ENCODE results near the gene FHIT.
A peak's percentile ranks its signal among the peaks of the same experiment; 100 is the strongest.

The FHIT gene
- total RNA-seq, result 8.1 to 16.5 (median 9.2) reads per million in 3 donors

DNA sequence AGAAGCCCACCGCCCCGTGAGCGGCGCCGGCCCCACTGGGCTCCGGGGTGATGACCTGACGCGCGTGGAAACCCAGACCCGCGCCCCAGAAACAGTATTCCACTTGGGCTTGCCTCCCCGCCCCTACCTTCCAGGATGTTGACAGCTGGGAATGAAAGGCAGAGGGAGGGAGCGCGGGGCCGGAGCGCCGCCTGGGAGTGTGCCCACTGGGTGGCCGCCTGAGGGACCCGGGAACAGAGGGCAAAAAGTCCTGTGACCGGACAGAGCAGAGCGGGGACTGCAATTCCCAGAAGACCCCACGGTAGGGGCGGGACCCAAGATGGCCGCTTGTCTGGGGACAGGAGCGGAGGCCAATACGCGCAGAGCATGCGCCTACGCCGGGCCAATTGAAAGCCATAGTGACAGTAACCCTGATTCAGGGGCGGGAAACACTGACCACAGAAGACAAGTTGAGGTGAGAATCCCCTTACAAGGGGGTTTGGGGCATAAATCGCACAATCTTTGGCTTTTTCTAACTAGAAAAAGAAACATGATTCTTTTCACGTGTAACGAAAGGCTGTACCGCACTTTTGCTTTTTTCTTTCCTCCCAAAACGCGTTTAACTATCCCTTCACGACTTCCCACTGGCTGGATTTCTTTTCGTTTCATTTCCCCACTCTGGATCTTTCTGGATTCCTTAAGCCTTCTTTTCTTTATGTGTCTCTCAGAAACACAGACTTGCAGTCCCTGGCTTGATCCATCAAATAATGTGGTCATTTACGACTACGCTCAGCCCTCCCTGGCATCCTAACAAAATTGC lies at the start of gene FHIT:
TSS of gene FHIT (minus strand) at position 279 of the 799 bp plus-strand sequence.
- peak; percentile 58 to 79 (median 74) for DNase-seq
- peak within 1 kb of the TSS; percentile 50 for H3K27ac ChIP-seq (ENCODE audit: insufficient read depth, low read length, poor library complexity, severe bottlenecking)
- H3K9me3 ChIP-seq (ENCODE audit: control insufficient read depth, low read length), result no peaks in the 10 kb centered on the region
- peak within 1 kb of the TSS; percentile 69 for H3K4me3 ChIP-seq (ENCODE audit: insufficient read depth, low read depth, low read length, poor library complexity, severe bottlenecking)
- no peaks in the 10 kb centered on the region for H3K36me3 ChIP-seq (ENCODE audit: control insufficient read depth, insufficient read depth, low read length)
- H3K4me1 ChIP-seq (ENCODE audit: control insufficient read depth, insufficient read depth, low read length, poor library complexity, severe bottlenecking), result no peaks in the 10 kb centered on the region
- H3K27me3 ChIP-seq (replicated peaks; ENCODE audit: control insufficient read depth, insufficient read depth, low read length, poor library complexity, severe bottlenecking), result no peaks in the 10 kb centered on the region

DNA sequence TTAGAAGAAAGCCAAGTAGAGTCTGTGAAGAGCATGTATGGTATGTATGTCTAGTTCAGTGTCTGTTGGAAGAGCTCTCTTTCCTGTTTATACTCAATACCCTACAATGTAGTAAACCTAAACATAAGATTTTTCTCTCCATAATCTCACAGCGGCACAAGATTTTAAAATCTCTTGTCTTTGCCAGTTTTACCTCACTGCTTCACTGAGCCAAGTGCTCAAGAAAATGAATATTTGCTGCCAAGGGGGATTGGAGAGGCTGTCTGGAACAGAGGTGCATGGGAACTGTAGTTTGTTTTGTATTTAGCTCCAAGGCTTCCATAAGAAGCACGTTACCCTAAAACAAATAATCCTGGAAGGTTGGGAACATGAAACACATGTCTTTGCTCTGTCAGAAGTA lies 49.5 kb upstream of the FHIT start:
- H3K4me1 ChIP-seq (ENCODE audit: control insufficient read depth, insufficient read depth, low read length, poor library complexity, severe bottlenecking), result no peaks in the 10 kb centered on the region
- no peak overlapping the region for H3K4me3 ChIP-seq (ENCODE audit: insufficient read depth, low read depth, low read length, poor library complexity, severe bottlenecking)
- H3K27ac ChIP-seq (ENCODE audit: insufficient read depth, low read length, poor library complexity, severe bottlenecking), result no peak overlapping the region
- H3K9me3 ChIP-seq (ENCODE audit: control insufficient read depth, low read length), result no peaks in the 10 kb centered on the region
- DNase-seq, result no peak
- no peaks in the 10 kb centered on the region for H3K27me3 ChIP-seq (replicated peaks; ENCODE audit: control insufficient read depth, insufficient read depth, low read length, poor library complexity, severe bottlenecking)
- no peaks in the 10 kb centered on the region for H3K36me3 ChIP-seq (ENCODE audit: control insufficient read depth, insufficient read depth, low read length)

DNA sequence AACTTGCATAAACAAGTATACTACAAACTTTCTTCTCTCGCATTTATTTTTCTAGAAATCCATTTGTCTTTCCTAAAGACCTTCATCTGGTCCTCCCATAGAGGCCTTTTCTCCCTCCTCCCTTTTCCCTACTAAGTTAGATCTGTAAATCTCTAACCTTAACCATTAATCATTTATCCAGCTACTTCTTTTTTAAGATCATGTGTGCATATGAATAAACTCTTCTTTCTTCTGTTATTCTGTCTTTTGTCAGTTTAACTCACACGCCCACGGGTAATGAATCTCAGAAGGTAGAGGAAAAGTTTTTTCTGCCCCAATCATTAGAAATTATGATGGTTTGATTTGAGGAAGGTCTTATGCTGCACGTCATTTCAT lies 48.7 kb upstream of the FHIT start:
- Histone ChIP-seq H3K27me3 (replicated peaks; ENCODE audit: control insufficient read depth, insufficient read depth, low read length, poor library complexity, severe bottlenecking) (no peaks in the 10 kb centered on the region), H3K4me3 (ENCODE audit: insufficient read depth, low read depth, low read length, poor library complexity, severe bottlenecking) (no peak overlapping the region), H3K4me1 (ENCODE audit: control insufficient read depth, insufficient read depth, low read length, poor library complexity, severe bottlenecking) (no peaks in the 10 kb centered on the region), H3K9me3 (ENCODE audit: control insufficient read depth, low read length) (no peaks in the 10 kb centered on the region), H3K27ac (ENCODE audit: insufficient read depth, low read length, poor library complexity, severe bottlenecking) (no peak overlapping the region), H3K36me3 (ENCODE audit: control insufficient read depth, insufficient read depth, low read length) (no peaks in the 10 kb centered on the region)
- DNase-seq, result no peak

DNA sequence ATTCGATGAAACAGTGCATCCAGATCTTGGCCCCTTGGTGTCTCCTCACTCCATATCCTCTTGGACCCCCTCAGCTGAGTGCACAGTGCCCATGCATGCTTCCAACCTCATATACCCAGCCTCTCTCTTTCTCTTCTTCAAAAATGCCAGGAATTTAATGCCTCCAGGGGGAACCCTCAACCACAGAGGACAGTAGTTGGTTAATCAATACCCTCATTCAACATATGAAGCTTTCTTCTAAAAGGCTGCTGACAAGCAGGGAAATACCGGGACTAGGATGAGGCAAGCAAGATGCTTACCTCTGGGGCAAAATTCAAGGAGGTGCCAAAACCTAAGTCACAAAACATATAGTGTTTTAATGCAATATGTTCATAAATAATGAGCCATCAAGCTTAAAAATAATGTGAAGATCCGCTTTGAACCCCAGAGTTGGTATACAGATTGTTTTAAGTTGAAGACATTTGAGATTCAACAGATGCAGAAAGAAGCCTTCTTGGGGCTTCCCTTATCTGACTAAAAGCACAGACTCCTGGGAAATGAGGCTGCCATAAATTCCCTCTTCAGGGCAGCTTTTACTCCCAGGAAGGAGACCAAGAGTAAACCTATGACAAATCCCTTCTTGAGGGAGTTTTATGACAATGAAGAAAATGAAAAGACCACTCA lies 48.2 kb upstream of the FHIT start:
- no peak for DNase-seq
- H3K4me1 ChIP-seq (ENCODE audit: control insufficient read depth, insufficient read depth, low read length, poor library complexity, severe bottlenecking), result no peaks in the 10 kb centered on the region
- no peaks in the 10 kb centered on the region for H3K36me3 ChIP-seq (ENCODE audit: control insufficient read depth, insufficient read depth, low read length)
- no peak overlapping the region for H3K4me3 ChIP-seq (ENCODE audit: insufficient read depth, low read depth, low read length, poor library complexity, severe bottlenecking)
- H3K27me3 ChIP-seq (replicated peaks; ENCODE audit: control insufficient read depth, insufficient read depth, low read length, poor library complexity, severe bottlenecking), result no peaks in the 10 kb centered on the region
- no peak overlapping the region for H3K27ac ChIP-seq (ENCODE audit: insufficient read depth, low read length, poor library complexity, severe bottlenecking)
- no peaks in the 10 kb centered on the region for H3K9me3 ChIP-seq (ENCODE audit: control insufficient read depth, low read length)

DNA sequence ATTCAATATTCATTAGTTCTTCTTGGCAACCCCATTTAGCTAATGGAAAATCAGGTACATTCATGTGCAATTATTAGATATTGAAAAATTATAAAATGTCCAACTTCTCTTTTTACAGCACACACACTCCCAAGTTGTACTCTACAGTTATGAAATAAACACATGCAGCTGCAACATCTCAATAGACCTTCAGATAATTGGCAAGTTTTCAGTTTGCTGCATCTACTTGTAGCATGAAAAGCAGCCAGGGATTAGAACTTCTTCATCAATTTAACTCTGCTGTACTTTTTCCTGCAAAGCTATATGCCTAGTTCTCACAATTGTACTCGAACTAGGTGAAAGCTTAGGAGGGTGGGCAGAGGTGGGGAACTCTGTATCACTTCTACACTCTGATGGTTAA lies 46.6 kb upstream of the FHIT start:
- no peak overlapping the region for H3K27ac ChIP-seq (ENCODE audit: insufficient read depth, low read length, poor library complexity, severe bottlenecking)
- no peaks in the 10 kb centered on the region for H3K36me3 ChIP-seq (ENCODE audit: control insufficient read depth, insufficient read depth, low read length)
- no peaks in the 10 kb centered on the region for H3K4me1 ChIP-seq (ENCODE audit: control insufficient read depth, insufficient read depth, low read length, poor library complexity, severe bottlenecking)
- no peaks in the 10 kb centered on the region for H3K27me3 ChIP-seq (replicated peaks; ENCODE audit: control insufficient read depth, insufficient read depth, low read length, poor library complexity, severe bottlenecking)
- no peak for DNase-seq
- H3K4me3 ChIP-seq (ENCODE audit: insufficient read depth, low read depth, low read length, poor library complexity, severe bottlenecking), result no peak overlapping the region
- no peaks in the 10 kb centered on the region for H3K9me3 ChIP-seq (ENCODE audit: control insufficient read depth, low read length)

DNA sequence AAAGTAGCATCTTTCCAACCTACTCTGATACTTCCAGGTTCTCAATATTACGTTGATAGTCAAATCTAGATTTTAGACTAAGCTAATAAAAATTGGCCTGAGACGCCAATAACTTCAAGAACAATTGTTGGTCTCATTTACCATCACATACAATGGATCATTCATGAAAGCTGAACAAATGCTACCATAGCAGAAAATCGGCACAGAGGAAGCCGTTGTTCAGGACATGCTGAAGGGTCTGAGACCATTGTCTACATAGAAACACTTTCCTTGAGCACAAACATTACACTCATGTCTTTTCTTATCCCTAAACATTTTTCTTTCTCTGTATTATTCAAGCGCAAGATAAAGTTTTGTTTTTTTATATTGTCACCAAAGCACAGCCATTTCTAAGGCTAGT lies 37.2 kb upstream of the FHIT start:
- Histone ChIP-seq H3K27me3 (replicated peaks; ENCODE audit: control insufficient read depth, insufficient read depth, low read length, poor library complexity, severe bottlenecking) (no peaks in the 10 kb centered on the region), H3K4me1 (ENCODE audit: control insufficient read depth, insufficient read depth, low read length, poor library complexity, severe bottlenecking) (no peaks in the 10 kb centered on the region), H3K36me3 (ENCODE audit: control insufficient read depth, insufficient read depth, low read length) (no peaks in the 10 kb centered on the region), H3K27ac (ENCODE audit: insufficient read depth, low read length, poor library complexity, severe bottlenecking) (no peak overlapping the region), H3K4me3 (ENCODE audit: insufficient read depth, low read depth, low read length, poor library complexity, severe bottlenecking) (no peak overlapping the region), H3K9me3 (ENCODE audit: control insufficient read depth, low read length) (no peaks in the 10 kb centered on the region)
- no peak for DNase-seq

DNA sequence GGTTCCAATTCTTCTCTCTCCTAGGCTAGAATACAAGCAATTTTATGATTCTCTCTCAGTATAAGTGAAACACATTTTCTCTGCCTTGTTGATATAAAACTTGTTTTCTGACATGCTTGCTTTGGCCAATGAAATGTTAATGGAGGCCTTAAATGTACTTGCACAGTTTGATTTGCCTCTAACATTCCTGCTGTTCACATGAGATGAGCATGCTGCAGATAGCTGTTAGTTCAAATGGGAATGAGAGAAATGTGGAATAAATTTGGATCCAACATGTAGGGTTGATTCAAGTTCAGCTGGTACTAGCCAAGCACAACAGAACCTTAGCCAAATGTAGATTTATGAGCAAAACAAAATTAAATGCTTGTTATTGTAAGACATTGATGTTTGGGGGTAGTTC lies 32.6 kb upstream of the FHIT start:
- no peaks in the 10 kb centered on the region for H3K27me3 ChIP-seq (replicated peaks; ENCODE audit: control insufficient read depth, insufficient read depth, low read length, poor library complexity, severe bottlenecking)
- H3K36me3 ChIP-seq (ENCODE audit: control insufficient read depth, insufficient read depth, low read length), result no peaks in the 10 kb centered on the region
- H3K27ac ChIP-seq (ENCODE audit: insufficient read depth, low read length, poor library complexity, severe bottlenecking), result no peak overlapping the region
- no peaks in the 10 kb centered on the region for H3K9me3 ChIP-seq (ENCODE audit: control insufficient read depth, low read length)
- H3K4me3 ChIP-seq (ENCODE audit: insufficient read depth, low read depth, low read length, poor library complexity, severe bottlenecking), result no peak overlapping the region
- no peak for DNase-seq
- no peaks in the 10 kb centered on the region for H3K4me1 ChIP-seq (ENCODE audit: control insufficient read depth, insufficient read depth, low read length, poor library complexity, severe bottlenecking)

DNA sequence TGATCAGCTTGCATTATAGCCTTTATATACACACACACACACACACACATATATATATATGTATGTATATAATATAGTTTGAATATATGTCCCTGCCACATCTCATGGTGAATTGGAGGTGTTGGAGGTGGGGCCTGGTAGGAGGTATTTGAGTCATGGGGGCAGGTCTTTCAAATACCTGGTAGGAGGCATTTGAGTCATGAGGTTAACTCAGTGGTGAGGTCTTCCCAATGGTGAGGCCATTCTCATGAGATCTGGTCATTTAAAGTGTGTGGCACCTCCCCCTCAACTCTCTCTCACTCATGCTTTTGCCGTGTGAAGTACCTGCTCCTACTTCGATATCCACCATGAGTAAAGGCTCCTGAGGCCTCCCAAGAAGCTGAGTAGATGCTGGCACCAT lies 27.5 kb upstream of the FHIT start:
- no peak for DNase-seq
- Histone ChIP-seq H3K27ac (ENCODE audit: insufficient read depth, low read length, poor library complexity, severe bottlenecking) (no peak overlapping the region), H3K9me3 (ENCODE audit: control insufficient read depth, low read length) (no peaks in the 10 kb centered on the region), H3K4me1 (ENCODE audit: control insufficient read depth, insufficient read depth, low read length, poor library complexity, severe bottlenecking) (no peaks in the 10 kb centered on the region), H3K36me3 (ENCODE audit: control insufficient read depth, insufficient read depth, low read length) (no peaks in the 10 kb centered on the region), H3K4me3 (ENCODE audit: insufficient read depth, low read depth, low read length, poor library complexity, severe bottlenecking) (no peak overlapping the region), H3K27me3 (replicated peaks; ENCODE audit: control insufficient read depth, insufficient read depth, low read length, poor library complexity, severe bottlenecking) (no peaks in the 10 kb centered on the region)

DNA sequence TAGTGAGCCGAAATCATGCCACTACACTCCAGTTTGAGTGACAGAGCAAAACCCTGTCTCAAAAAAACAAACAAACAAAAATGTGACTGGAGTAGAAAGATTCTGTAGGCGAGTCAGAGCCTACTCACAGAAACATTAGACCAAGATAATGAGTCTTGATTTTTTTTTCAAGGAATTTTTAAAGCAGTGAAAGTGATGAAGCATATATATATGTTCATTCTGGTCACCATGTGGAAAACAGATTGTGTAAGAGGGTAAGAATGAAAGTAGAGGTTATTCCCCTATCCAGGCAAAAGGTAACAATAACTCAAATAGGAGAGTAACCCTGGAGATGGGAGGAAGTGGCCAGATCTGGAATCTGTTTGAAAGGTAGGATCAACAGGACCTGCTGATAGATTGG lies 26.2 kb upstream of the FHIT start:
- Histone ChIP-seq H3K36me3 (ENCODE audit: control insufficient read depth, insufficient read depth, low read length) (no peaks in the 10 kb centered on the region), H3K27me3 (replicated peaks; ENCODE audit: control insufficient read depth, insufficient read depth, low read length, poor library complexity, severe bottlenecking) (no peaks in the 10 kb centered on the region), H3K27ac (ENCODE audit: insufficient read depth, low read length, poor library complexity, severe bottlenecking) (no peak overlapping the region), H3K9me3 (ENCODE audit: control insufficient read depth, low read length) (no peaks in the 10 kb centered on the region), H3K4me3 (ENCODE audit: insufficient read depth, low read depth, low read length, poor library complexity, severe bottlenecking) (no peak overlapping the region), H3K4me1 (ENCODE audit: control insufficient read depth, insufficient read depth, low read length, poor library complexity, severe bottlenecking) (no peaks in the 10 kb centered on the region)
- no peak for DNase-seq

DNA sequence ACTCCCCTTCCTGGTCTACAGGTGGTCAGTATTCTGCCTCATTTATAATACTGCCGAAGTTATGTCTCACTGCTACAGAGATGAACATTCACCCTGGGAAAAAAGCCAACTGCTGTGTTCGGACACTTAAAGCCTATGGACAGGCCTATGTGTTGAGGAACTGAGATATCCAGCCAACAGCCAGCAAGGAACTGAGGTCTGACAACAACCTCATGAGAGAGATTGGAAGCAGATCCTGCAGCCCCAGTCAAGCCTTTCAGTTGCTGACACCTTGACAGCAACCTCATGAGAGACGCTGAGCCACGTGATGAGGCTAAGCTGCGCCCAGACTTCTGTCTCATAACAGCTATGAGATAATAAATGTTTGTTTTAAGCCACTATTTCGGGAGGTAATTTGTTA lies 18.2 kb upstream of the FHIT start:
- no peak overlapping the region for H3K27ac ChIP-seq (ENCODE audit: insufficient read depth, low read length, poor library complexity, severe bottlenecking)
- H3K4me3 ChIP-seq (ENCODE audit: insufficient read depth, low read depth, low read length, poor library complexity, severe bottlenecking), result no peak overlapping the region
- DNase-seq, result no peak
- no peaks in the 10 kb centered on the region for H3K9me3 ChIP-seq (ENCODE audit: control insufficient read depth, low read length)
- no peaks in the 10 kb centered on the region for H3K27me3 ChIP-seq (replicated peaks; ENCODE audit: control insufficient read depth, insufficient read depth, low read length, poor library complexity, severe bottlenecking)
- no peaks in the 10 kb centered on the region for H3K36me3 ChIP-seq (ENCODE audit: control insufficient read depth, insufficient read depth, low read length)
- H3K4me1 ChIP-seq (ENCODE audit: control insufficient read depth, insufficient read depth, low read length, poor library complexity, severe bottlenecking), result no peaks in the 10 kb centered on the region
